KBM-7 (cell line): ENCODE measurements around the gene FBXL16.

Experiments
- DNase-seq: peaks from one replicate; pipeline ENCODE4 v3.0.0-alpha.2; 2015
- in situ Hi-C: fragments of 300-500 bp; cut with MboI; formaldehyde crosslinking; loops from 2 replicates; pipeline ENCODE4 v1.14.3; 2020; ENCODE audit warnings: low sequenced_read_pairs, low pct_unique_long_range_greater_than_20kb, mixed read lengths

FBXL16 gene

GRCh38 chr16:736936-737481, 31.4 kb upstream of the FBXL16 start:
- no peak for DNase-seq
- in situ Hi-C loops = no loop called here

GRCh38 chr16:735982-736453, 30.4 kb upstream of the FBXL16 start:
- no peak for DNase-seq
- in situ Hi-C loops = no loop called here

DNA sequence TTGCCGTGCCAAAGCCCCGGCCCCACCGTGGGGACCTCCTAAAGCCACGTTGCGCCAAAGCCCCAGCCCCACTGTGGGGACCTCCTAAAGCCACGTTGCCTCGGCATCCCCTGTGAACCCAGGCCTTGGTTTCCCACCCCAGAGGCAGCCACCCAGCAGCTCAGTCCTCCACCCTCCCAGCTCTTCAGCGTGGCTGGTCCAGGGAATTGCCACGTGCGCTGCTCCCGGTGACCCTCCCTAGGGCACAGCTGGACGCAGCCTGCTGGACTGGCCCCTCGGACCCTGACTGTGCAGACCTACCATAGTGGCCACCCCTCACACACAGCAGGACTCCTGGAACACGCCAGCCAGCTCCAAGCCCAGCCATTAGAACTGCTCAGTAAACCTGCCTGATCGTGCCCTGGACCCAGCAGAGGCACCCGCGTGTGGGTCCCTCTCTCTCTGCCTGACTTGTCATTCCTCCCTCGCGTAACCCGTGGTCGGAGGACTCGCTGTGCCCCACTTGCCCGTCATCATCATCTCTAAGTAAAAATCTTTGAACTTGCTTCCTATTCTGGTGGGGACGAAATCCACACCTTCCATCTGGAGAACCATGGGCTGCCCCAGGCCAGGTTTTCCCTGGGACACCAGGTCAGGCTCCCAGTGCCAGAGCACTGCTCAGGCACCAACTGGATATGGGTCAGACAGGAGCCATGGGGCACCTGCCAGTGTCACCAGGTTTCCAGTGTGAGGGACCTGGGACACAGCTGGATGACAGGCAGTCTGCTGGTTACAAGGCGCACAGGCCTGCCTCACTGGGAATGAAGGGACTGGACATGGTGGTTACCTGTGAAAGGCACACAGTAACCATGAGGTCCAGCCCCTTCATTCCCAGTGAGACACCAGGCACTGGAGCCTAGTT, 29.6 kb upstream of the FBXL16 start:
- DNase-seq = no peak
- in situ Hi-C loops = no loop called here

DNA sequence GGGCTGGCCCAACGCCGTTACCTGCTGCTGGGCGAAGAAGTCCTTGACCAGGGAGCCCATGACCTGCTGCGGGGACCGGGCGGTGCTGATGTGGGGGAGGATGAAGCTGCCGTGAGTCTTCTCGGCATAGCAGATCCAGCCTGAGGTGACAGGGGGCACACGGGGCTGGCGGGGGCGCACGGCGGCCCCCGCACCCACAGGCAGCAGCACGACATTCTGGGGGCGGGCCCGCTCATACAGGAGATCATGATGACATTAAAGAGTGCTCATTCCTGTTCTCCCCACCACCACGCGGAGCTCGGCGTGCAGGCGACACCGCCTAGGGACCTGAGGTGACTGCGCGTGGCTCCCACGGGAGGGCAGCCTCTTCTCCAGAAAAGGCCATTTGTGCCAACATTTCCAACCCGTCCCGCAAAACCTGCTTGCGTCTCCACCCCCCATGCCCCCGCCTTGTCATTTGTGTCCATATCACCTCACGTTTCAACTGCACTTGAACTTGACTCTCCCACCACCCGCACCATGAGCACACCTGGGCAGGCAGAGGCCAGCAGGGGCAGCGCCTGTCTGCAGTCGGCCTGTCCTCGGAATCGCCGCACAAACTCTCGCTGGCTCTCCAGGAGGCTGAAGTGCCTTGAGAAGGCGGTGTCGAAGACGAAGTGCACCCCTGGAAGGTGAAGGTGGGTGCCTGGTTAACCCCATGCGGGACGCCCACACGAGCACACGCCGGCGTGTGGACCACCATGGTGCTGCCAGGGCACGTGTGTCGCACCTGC, 28.8 kb upstream of the FBXL16 start:
- in situ Hi-C loops = no loop called here
- DNase-seq = no peak

- in situ Hi-C loops = no loop called here
- no peak for DNase-seq
Measured at GRCh38 chr16:733382-734207, 28.0 kb upstream of the FBXL16 start.

- in situ Hi-C loops = no loop called here
- DNase-seq = no peak
Measured at GRCh38 chr16:732936-733335, 27.3 kb upstream of the FBXL16 start.

- DNase-seq = no peak
- in situ Hi-C loops = no loop called here
Measured at GRCh38 chr16:732332-732731, 26.7 kb upstream of the FBXL16 start.

- DNase-seq = no peak
- in situ Hi-C loops = no loop called here
Measured at GRCh38 chr16:730666-731509, 25.3 kb upstream of the FBXL16 start.

GRCh38 chr16:729768-730665, 24.4 kb upstream of the FBXL16 start:
- in situ Hi-C loops = no loop called here
- no peak for DNase-seq

- in situ Hi-C loops = no loop called here
- DNase-seq = no peak
Measured at GRCh38 chr16:728890-729744, 23.5 kb upstream of the FBXL16 start.

GRCh38 chr16:728131-728889, 22.7 kb upstream of the FBXL16 start:
- in situ Hi-C loops = no loop called here
- peak; percentile 70 for DNase-seq

DNA sequence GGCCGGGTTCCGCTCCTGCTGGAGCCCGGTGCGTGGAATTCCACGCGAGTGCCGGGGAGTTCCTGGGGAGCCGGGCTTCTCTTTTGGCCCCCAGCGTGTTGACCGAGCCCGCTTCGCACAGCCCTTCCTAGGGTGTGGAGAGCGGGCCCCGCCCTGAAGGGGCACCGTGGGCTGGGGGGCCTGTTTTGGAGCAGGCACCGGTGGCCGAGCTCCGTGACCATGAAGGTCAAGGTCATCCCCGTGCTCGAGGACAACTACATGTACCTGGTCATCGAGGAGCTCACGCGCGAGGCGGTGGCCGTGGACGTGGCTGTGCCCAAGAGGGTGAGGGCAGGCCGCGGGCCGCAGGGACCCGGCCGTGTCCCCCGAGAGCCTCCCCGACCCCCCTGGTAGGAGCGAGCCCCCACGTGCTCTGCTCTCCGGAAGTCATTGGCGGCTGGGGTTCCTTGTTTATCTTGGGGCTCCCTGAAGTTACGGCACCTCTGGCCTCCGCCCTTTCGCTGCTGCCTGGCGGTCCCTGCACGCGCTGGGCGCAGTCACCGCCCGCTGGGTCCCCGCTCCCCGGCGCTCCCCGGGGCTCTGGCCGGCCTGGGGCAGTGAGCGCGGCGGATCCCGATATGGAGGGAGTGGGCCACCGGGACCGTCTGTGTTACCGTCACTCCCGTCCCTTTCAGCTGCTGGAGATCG, 21.8 kb upstream of the FBXL16 start:
- in situ Hi-C loops = no loop called here
- no peak for DNase-seq

DNA sequence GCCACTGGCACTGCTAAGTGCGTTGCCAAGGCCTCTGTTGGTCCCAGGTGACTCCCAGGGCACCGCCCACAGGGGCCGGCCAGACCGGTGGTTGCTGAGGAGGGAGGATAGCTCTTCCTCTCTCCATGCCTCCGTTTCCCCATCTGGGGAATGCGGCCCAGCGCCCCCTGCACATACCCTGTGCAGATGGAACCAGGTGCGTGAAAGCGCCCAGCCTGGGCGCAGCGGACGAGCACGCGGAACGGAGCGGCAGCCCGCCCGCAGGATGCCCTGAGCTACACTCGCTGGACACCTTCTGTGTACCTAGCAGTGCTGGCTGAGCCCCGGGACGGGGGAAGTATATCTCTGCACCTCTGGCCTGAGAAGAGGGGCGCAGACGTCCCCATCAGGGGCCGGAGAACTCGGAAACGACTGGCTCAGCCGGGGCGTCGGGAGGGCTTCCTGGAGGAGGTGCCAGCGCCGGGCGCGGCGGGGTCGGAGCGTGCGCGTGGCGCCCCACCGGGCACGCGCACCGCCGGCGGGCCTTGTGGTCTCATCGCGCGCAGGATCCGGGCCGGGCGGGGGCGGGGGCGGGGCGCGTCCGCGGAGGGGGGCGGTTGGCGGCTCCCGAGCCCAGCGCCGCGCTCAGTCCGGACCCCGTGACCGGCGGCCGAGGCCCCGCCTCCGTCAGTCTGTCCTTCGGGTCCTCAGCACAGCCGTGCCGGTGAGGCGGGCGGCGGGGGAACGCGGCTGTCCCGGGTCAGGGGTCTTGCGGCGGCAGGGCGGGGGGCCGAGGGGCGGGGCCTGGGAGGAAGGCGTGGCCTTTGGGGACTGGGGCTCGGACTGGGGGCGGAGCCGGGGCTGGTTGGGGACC, 21.1 kb upstream of the FBXL16 start, which contains the start of the genes CCDC78 and HAGHL:
TSS of gene CCDC78 (minus strand) at position 6 of the 853 bp plus-strand sequence. CDS start 76 bp downstream, outside the sequence.
TSS of gene HAGHL (plus strand) at position 669 of the 853 bp plus-strand sequence. CDS start 404 bp downstream, outside the sequence.
- DNase-seq = peak; percentile 39
- in situ Hi-C loops = no loop called here

GRCh38 chr16:726188-726437, 20.5 kb upstream of the FBXL16 start:
- DNase-seq = no peak
- in situ Hi-C loops = no loop called here
